T-helper 17 cell (primary cell): Measurements from ENCODE around the gene QTRT2. TPM values are rescaled to one million over a fixed set of nuclear protein-coding genes. Genes with fewer than 3 reads are reported as not detected.

Experiments
- ATAC-seq: fragments of 150-1000 bp; cut with Tn5 transposase; 2 replicates; pipeline ENCODE4 v1.10.0; 2021; ENCODE audit warnings: mild to moderate bottlenecking, moderate library complexity
- DNase-seq, 3 donors: peaks; one replicate each; pipeline versions ENCODE4 v3.0.0 to v3.0.0-alpha.2; 2020 to 2021
- H3K9me3 ChIP-seq: one replicate; pipeline ENCODE4 v1.7.0; 2013; ENCODE audit warnings: low read length, mild to moderate bottlenecking; ENCODE audit not compliant: control insufficient read depth, poor library complexity, severe bottlenecking
- H3K27ac Mint-ChIP-seq: one replicate; pipeline ENCODE4 v1.8.0; 2022; ENCODE audit warnings: mild to moderate bottlenecking, moderate library complexity, mixed read lengths
- H3K27me3 Mint-ChIP-seq: one replicate; pipeline ENCODE4 v1.8.0; 2022; ENCODE audit warnings: mixed read lengths
- H3K36me3 Mint-ChIP-seq: one replicate; pipeline ENCODE4 v1.8.0; 2022; ENCODE audit warnings: low read depth, mixed read lengths
- H3K4me1 Mint-ChIP-seq: one replicate; pipeline ENCODE4 v1.8.0; 2022; ENCODE audit warnings: mild to moderate bottlenecking, mixed read lengths
- H3K4me3 Mint-ChIP-seq: one replicate; pipeline ENCODE4 v1.8.0; 2022; ENCODE audit warnings: mild to moderate bottlenecking, moderate library complexity, mixed read lengths
- total RNA-seq, 4 donors: library from RNA in 2 of 4; stranded (reverse) in 2 of 4; gene quantifications; one replicate each; pipeline ENCODE4 v1.2.3 and lab custom pipeline; 2022 to 2026

QTRT2 gene
- total RNA-seq, 2 donors from 2014 or later, result 42.1 to 43.4 TPM

- Mint-ChIP-seq H3K27me3 (no peaks in the 10 kb centered on the region), H3K4me3 (no peak overlapping the region), H3K4me1 (no peaks in the 10 kb centered on the region), H3K36me3 (peaks cover 5% of the 10 kb centered on the region), H3K27ac (no peak overlapping the region)
- H3K9me3 ChIP-seq, result no peaks in the 10 kb centered on the region
- ATAC-seq (no peak), DNase-seq (no peak)
These were observed 29.8 kb downstream of the QTRT2 start for GRCh38 chr3:114086356-114086755.

- peaks cover 4% of the 10 kb centered on the region for H3K36me3 Mint-ChIP-seq
- no peaks in the 10 kb centered on the region for H3K9me3 ChIP-seq
- DNase-seq, result no peak
- H3K4me3 Mint-ChIP-seq, result no peak overlapping the region
- no peak for ATAC-seq
- no peaks in the 10 kb centered on the region for H3K4me1 Mint-ChIP-seq
- no peak overlapping the region for H3K27ac Mint-ChIP-seq
- H3K27me3 Mint-ChIP-seq, result no peaks in the 10 kb centered on the region
These were observed 33.1 kb downstream of the QTRT2 start for GRCh38 chr3:114089675-114090074.

DNA sequence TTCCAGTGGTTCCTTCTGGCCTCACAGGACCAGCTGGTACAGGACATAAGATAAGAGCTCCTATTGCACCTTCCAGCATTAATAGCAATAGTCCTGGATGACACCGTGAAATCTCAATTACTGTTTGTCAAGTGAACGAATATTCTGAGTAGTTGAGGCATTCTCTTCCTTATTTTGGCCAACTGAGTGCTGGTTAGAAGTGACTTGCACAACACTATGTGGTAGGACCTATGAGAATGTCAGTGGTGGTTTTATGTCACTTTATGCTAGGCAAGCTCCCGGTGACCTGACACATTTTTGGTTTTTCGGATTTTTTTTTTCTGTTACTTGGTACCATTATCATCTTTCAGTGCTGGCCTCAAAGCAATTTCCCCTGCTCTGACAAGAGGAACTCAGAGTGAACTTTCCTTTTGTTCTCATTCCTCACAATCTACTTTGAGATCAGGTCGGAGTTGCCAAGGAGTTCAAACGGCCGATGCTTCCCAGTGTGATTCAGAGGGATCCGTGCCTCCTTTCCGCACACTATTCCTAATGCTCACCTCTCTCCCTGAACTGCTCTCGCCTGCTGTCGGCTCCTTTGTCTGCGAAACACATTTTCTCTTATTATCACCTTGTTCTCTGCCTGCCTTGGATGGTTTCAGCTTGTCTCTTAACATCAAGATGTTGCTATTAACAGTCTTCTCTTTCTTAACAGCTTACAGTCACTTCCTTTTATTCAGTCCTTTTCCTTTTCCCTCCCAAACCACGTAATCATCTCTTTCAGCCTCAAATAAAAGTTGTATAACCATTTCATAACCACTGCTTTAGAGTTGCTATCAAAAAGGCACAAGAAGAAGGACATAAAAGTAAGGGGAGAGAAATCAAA is 35.8 kb downstream of the QTRT2 start:
- Mint-ChIP-seq H3K27ac (peak overlapping the region; percentile 60), H3K4me3 (no peak overlapping the region), H3K27me3 (no peaks in the 10 kb centered on the region), H3K4me1 (no peaks in the 10 kb centered on the region), H3K36me3 (peaks cover 2% of the 10 kb centered on the region)
- ATAC-seq (no peak), DNase-seq (no peak)
- H3K9me3 ChIP-seq, result no peaks in the 10 kb centered on the region

- Mint-ChIP-seq H3K4me3 (no peak overlapping the region), H3K36me3 (peaks cover 2% of the 10 kb centered on the region), H3K4me1 (no peaks in the 10 kb centered on the region), H3K27me3 (no peaks in the 10 kb centered on the region), H3K27ac (peak overlapping the region; percentile 60)
- no peak for DNase-seq
- no peaks in the 10 kb centered on the region for H3K9me3 ChIP-seq
- ATAC-seq, result no peak
These were observed 36.5 kb downstream of the QTRT2 start for GRCh38 chr3:114093016-114093380.

DNA sequence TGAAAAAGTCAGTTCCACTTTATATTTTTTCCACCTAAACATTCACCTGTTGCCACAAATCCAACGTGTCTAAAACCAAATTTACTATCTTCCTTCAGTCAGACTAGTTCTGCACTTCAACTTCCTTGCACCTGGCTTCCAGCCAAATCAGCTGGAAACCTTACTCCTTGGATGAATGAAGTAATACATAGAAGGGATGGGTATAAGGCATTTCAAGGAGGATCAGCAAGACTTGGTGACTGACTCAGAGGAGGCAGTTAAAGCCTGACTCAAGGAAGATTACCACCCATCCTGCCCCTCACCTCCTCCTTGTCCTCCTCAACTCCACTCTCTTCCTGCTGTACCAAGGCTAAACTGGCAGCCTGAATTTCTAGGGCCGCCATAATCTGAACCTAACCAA is 37.1 kb downstream of the QTRT2 start:
- peak overlapping the region; percentile 47 for H3K27ac Mint-ChIP-seq
- DNase-seq, result no peak
- H3K9me3 ChIP-seq, result no peaks in the 10 kb centered on the region
- H3K36me3 Mint-ChIP-seq, result peaks cover 2% of the 10 kb centered on the region
- ATAC-seq, result no peak
- H3K4me3 Mint-ChIP-seq, result no peak overlapping the region
- no peaks in the 10 kb centered on the region for H3K27me3 Mint-ChIP-seq
- H3K4me1 Mint-ChIP-seq, result no peaks in the 10 kb centered on the region

DNA sequence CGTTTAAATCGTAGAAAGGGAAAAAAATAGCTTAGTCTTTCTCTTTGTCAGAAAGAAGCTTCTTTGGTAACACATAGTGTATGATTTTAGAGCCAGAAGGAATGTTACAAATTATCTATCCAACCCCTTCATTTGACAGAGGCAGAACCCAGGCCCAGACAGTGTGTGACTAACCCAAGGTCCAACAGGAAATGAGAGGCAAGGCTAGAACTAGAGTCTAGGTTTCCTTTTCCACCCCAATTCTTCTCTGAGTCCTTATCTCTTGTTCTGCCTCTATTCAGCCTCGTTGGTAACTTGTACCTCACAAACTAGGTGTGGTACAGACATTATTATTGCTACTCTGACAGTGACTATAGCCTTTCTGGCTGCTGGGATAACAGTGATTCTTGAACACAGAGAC is 39.3 kb downstream of the QTRT2 start:
- no peaks in the 10 kb centered on the region for H3K4me1 Mint-ChIP-seq
- no peaks in the 10 kb centered on the region for H3K27me3 Mint-ChIP-seq
- no peak overlapping the region for H3K4me3 Mint-ChIP-seq
- no peak for ATAC-seq
- peaks cover 4% of the 10 kb centered on the region for H3K36me3 Mint-ChIP-seq
- no peak overlapping the region for H3K27ac Mint-ChIP-seq
- DNase-seq, result no peak
- no peaks in the 10 kb centered on the region for H3K9me3 ChIP-seq

- peaks cover 7% of the 10 kb centered on the region for H3K36me3 Mint-ChIP-seq
These were observed 44.6 kb downstream of the QTRT2 start for GRCh38 chr3:114101101-114101500.

DNA sequence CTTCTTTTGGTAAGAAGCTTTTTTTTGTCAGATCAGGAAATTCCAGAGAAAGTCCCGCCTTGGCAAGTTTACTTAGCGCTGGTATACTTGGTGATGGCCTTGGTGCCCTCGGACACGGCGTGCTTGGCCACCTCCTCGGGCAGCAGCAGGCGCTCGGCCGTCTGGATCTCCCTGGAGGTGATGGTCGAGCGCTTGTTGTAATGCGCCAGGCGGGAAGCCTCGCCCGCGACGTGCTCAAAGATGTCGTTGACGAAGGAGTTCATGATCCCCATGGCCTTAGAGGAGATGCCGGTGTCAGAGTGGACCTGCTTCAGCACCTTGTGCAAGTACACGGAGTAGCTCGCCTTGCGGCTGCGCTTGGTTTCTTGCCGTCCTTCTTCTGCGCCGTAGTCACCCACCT is 46.6 kb downstream of the QTRT2 start:
- Mint-ChIP-seq H3K27me3 (peaks cover 9% of the 10 kb centered on the region), H3K4me3 (no peak overlapping the region), H3K27ac (no peak overlapping the region), H3K36me3 (peaks cover 7% of the 10 kb centered on the region), H3K4me1 (no peaks in the 10 kb centered on the region)
- ATAC-seq (no peak), DNase-seq (no peak)
- no peaks in the 10 kb centered on the region for H3K9me3 ChIP-seq

More at GRCh38 chr3:114101101-114101500, 44.6 kb downstream of the QTRT2 start:
- H3K4me3 Mint-ChIP-seq, result no peak overlapping the region
- H3K4me1 Mint-ChIP-seq, result no peaks in the 10 kb centered on the region
- no peaks in the 10 kb centered on the region for H3K9me3 ChIP-seq
- DNase-seq (no peak), ATAC-seq (no peak)
- peaks cover 4% of the 10 kb centered on the region for H3K27me3 Mint-ChIP-seq
- H3K27ac Mint-ChIP-seq, result no peak overlapping the region

DNA sequence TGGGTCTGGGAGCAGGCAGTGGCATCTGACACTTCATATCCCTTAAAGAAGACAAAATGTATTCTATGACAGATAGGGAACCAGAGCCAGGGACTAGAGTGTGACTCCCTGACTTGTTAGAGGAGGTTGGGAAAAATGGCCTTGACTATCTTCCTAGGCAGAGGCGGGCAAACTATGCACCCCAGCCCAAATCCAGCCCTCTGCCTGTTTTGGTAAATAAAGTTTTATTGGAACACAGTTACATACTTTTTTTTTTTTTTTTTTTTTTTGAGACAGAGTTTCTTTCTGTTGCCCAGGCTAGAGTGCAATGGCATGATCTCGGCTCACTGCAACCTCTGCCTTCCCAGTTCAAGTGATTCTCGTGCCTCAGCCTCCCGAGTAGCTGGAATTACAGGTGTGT is 47.3 kb downstream of the QTRT2 start:
- H3K9me3 ChIP-seq, result no peaks in the 10 kb centered on the region
- DNase-seq (no peak), ATAC-seq (no peak)
- H3K27me3 Mint-ChIP-seq, result peaks cover 9% of the 10 kb centered on the region
- H3K27ac Mint-ChIP-seq, result no peak overlapping the region
- H3K4me1 Mint-ChIP-seq, result no peaks in the 10 kb centered on the region
- no peak overlapping the region for H3K4me3 Mint-ChIP-seq
- H3K36me3 Mint-ChIP-seq, result peaks cover 7% of the 10 kb centered on the region

DNA sequence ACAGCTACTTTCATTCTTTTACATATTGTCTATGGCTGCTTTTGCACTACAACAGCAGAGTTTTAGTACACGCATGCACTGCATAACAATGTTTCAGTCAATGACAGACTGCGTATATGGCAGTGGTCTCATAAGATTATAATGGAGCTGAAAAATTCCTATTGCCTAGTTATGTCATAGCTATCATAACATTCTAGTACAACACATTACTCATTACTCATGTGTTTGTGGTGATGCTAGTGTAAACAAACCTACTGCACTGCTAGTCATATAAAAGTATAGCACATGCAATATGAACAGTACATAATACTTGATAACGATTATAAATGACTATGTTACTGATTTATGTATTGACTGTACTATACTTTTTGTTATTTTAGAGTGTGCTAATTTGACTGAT is 47.9 kb downstream of the QTRT2 start:
- Mint-ChIP-seq H3K4me1 (no peaks in the 10 kb centered on the region), H3K4me3 (no peak overlapping the region), H3K36me3 (peaks cover 7% of the 10 kb centered on the region), H3K27me3 (peaks cover 11% of the 10 kb centered on the region), H3K27ac (no peak overlapping the region)
- H3K9me3 ChIP-seq, result no peaks in the 10 kb centered on the region
- DNase-seq (no peak), ATAC-seq (no peak)

- H3K36me3 Mint-ChIP-seq, result peaks cover 5% of the 10 kb centered on the region
- no peak overlapping the region for H3K4me3 Mint-ChIP-seq
- H3K27me3 Mint-ChIP-seq, result peaks cover 35% of the 10 kb centered on the region
- no peak overlapping the region for H3K27ac Mint-ChIP-seq
- DNase-seq (no peak), ATAC-seq (no peak)
- H3K4me1 Mint-ChIP-seq, result peaks cover 2% of the 10 kb centered on the region
- H3K9me3 ChIP-seq, result no peaks in the 10 kb centered on the region
These were observed 51.6 kb downstream of the QTRT2 start for GRCh38 chr3:114108137-114108536.

- H3K27ac Mint-ChIP-seq, result no peak overlapping the region
- H3K4me1 Mint-ChIP-seq, result peaks cover 2% of the 10 kb centered on the region
- no peak for ATAC-seq
- DNase-seq, result no peak
- no peaks in the 10 kb centered on the region for H3K9me3 ChIP-seq
- H3K36me3 Mint-ChIP-seq, result peaks cover 4% of the 10 kb centered on the region
- H3K4me3 Mint-ChIP-seq, result no peak overlapping the region
- peaks cover 41% of the 10 kb centered on the region for H3K27me3 Mint-ChIP-seq
These were observed 53.9 kb downstream of the QTRT2 start for GRCh38 chr3:114110439-114110838.

DNA sequence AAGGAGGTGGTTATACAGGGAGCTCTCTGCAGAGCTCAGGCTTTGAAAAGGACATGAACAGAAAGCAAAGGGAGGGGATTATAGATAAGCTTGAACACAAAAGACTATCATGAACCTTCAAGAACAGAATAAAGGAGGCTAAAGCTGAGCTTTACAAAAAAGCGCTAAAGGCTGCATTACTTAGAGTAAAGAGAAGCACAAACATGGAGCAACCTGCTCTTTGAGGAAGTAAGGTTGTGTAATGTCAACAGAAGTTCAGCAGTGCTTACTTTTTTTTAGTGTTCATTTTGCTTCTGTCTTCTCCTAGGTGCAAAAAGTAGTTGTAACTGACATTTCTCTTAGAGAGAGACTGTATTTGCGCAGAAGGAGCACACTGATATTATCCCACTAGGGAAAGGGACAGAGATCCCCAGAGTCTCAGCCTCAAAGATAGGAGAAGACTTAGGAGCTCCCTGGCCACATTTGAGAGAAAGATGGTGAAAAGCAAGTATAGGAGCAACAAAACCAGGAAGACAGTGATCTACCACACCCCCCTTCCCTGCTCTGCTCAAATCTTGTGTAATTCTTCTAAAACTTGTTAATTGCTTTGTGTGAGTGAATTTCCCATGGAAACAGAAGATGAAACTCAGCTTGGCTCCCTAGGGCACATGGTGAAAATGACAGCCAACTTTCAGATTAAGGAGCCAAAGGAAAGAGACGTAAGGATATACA is 54.7 kb downstream of the QTRT2 start:
- no peaks in the 10 kb centered on the region for H3K9me3 ChIP-seq
- peaks cover 41% of the 10 kb centered on the region for H3K27me3 Mint-ChIP-seq
- peaks cover 2% of the 10 kb centered on the region for H3K36me3 Mint-ChIP-seq
- peaks cover 2% of the 10 kb centered on the region for H3K4me1 Mint-ChIP-seq
- ATAC-seq, result no peak
- no peak overlapping the region for H3K4me3 Mint-ChIP-seq
- DNase-seq, result no peak
- no peak overlapping the region for H3K27ac Mint-ChIP-seq

- no peak for DNase-seq
- H3K36me3 Mint-ChIP-seq, result peaks cover 2% of the 10 kb centered on the region
These were observed 56.2 kb downstream of the QTRT2 start for GRCh38 chr3:114112696-114113095.

More at GRCh38 chr3:114112696-114113095, 56.2 kb downstream of the QTRT2 start:
- Mint-ChIP-seq H3K4me3 (no peak overlapping the region), H3K4me1 (peaks cover 2% of the 10 kb centered on the region), H3K27me3 (peaks cover 36% of the 10 kb centered on the region), H3K27ac (no peak overlapping the region)
- H3K9me3 ChIP-seq, result no peaks in the 10 kb centered on the region
- no peak for ATAC-seq
